Measurements from ENCODE around the gene C10orf95.
"Not testable (repeated sequence)": the region's sequence is repeated elsewhere in the genome, so short reads cannot be mapped to it uniquely, and the experiment has no call there.

Gene C10orf95, protein sequence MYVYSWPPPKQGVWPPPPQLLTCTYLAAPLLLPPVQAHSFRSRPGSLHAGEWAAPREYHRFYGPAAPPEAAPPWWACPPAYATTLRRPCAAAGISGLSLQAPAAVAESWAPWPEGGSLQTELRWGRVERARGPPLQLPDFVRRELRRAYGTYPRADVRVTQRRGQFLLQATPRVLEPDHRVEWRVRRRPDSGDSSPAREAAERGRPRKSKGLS

DNA sequence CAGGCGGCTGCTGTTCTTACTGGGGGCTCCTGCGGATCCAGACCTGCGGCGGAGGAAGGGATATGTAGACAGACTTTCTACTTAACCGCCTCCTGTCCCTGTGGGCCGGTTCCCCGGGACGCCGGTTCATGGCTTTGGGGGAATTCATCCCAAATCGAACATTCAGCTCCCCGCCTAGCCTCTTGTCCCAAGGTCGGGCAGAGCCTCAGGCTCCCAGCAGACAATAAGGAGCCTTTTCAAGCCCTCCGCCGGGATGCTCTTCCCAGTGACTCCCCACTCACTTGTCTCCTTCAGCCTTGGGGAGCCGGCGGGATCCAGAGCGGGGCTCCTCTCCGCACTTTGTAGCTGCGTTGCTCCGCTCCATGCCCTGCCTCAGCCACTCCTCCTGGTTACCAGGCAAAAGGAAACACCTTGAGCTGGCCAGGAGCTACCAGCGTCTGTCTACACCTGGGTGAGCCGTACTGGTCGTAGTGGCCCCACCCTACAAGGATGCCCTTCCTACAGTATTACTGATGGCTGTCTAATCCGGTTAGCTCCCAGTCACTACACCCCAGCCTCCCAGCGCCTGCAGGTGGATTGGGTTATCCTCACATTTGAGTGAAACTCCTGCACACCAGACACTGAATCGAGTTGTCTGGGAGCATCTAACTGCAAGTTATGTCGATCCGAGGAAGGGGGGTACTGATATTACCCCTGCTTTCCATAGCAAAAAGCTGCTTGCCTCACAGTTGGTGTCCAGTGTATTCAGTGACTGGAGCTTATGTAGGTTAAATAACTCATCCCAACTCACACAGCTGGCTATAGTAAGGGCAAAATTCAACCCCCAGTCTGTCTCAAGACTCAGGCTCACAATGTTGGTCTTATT is at the start of gene C10orf95:
C10orf95 (minus strand) TSS at position 439 of the 865 bp plus-strand sequence. CDS start 450 bp downstream, outside the sequence.
- DNase-seq (ENCODE audit: low read depth), result no peak

DNA sequence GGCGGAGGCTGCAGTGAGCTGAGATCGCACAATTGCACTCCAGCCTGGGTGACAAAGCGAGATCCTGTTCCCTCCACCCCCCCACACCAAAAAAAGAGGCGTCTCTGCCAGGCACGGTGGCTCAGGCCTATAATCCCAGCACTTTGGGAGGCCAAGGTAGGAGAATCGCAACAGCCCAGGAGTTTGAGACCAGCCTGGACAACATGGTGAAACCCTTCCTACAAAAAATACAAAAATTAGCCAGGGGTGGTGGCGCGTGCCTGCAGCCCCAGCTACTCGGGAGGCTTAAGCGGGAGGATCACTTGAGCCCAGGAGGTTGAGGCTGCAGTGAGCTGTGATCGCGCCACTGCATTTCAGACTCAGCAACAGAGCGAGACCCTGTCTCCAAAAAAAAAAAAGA is 49.3 kb upstream of the C10orf95 start:
- DNase-seq (ENCODE audit: low read depth), result not testable (repeated sequence)

- no peak for DNase-seq (ENCODE audit: low read depth)
These were observed 48.0 kb upstream of the C10orf95 start for GRCh38 chr10:102499356-102499755.

DNA sequence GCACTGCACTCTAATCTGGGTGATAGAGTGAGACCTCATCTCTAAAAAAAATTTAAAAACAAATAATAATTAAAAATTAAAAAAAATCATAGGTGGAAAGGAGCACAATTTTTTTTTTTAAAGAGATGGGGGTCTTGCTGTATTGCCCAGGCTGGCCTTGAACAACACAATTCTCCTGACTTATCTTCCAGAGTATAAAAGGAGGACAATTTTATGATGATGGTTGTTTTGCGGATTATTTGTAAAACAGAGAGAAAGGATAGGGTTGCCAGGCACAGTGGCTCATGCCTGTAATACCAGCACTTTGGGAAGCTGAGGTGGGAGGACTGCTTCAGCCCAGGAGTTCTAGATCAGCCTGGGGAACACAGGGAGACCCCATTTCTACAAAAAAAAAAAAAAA is 46.2 kb upstream of the C10orf95 start:
- DNase-seq (ENCODE audit: low read depth), result no peak

DNA sequence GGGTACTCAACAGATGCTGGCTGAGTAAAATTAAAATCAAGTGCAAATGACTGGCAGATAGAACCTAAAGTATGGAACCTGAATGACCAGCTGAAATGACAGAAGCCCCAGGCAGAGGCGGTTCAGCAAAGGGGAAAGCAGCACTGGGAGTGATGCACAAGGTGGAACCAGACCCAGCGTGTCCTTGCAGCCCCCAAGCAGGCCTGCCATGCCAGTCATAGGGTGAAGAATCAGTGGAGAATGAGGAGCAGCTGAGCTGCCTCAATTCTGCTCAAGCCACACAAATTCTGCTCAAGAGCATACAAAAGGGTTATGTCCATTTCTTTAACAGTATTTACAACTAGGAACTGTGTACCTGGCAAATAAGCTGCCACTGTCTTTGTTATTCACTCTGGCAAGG is 42.4 kb upstream of the C10orf95 start:
- DNase-seq (ENCODE audit: low read depth), result no peak

- no peak for DNase-seq (ENCODE audit: low read depth)
These were observed 41.6 kb upstream of the C10orf95 start for GRCh38 chr10:102492983-102493382.

GRCh38 chr10:102492344-102492939 is 41.1 kb upstream of the C10orf95 start:
- DNase-seq (ENCODE audit: low read depth), result no peak

DNA sequence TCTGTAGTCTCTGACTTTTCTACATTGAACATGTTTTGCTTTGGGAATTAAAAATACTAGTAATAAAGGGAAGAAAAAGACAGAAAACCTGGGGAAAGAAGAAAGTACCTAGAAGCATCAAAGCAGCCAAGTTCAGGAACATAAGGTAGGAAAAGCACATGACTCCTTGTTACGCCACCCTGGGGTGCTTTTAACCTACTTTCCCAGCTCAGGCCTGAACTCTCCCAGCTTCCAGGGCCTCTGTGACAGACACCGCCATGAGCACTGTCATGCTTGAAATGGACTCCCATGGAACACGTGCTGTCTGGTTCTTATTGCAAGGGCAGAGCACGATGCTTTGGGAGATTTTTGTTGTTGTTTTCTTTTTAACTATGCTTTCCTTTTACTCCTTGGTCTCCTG is 39.8 kb upstream of the C10orf95 start:
- no peak for DNase-seq (ENCODE audit: low read depth)

- no peak for DNase-seq (ENCODE audit: low read depth)
These were observed 33.9 kb upstream of the C10orf95 start for GRCh38 chr10:102485093-102485784.

DNA sequence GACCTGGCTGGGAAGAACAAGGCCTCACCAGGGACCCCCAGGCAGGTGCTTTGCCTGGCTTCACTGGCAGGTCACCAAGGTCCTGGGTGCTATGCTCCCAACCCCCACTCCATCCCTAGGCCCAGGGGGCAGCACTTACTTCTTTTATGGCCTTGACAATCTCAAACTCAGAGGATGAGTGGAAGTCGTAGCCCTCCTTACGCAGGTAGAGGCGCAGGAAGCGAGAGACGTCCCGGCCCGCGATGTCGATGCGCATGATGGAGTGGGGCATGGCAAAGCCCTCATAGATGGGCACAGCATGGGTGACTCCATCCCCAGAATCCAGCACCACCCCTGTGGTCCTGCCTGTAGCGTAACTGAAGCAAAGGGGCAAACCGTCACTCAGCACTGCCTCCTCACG is 32.7 kb upstream of the C10orf95 start:
- DNase-seq (ENCODE audit: low read depth), result no peak

GRCh38 chr10:102480396-102480795 is 29.1 kb upstream of the C10orf95 start:
- DNase-seq (ENCODE audit: low read depth), result no peak

GRCh38 chr10:102479651-102480050 is 28.3 kb upstream of the C10orf95 start:
- DNase-seq (ENCODE audit: low read depth), result no peak

DNA sequence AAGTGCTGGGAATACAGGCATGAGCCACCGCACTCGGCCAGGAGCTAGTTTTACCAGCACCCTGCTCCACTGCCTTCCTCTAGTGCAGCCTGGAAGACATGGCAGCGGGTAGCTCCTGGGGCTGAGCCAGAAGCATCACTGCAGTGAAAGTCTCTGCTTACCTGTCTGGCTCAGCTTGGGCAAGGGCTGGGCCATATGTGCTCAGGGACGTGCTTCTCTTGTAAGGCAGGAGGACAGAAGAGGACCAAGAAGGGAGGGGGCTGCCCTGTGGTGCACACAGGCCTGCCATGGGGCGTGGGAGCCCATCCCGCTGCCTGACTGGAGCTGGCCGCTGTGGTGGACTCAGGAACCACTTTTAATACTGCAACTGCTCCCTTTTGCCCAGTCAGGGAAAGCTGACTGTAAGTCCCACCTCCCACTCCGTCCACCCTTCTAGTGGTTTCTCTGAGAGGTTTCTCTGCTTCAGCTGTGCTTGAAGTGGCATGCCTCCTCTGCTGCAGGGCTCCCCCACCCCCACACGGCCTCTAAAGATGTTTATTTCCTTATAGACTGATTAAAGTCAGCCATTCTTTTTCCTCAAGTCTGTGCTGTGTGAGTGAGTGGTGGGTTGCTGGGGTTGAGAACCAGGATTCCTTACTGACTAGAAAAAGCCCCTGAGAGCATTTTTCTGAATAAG is 25.3 kb upstream of the C10orf95 start:
- no peak for DNase-seq (ENCODE audit: low read depth)

DNA sequence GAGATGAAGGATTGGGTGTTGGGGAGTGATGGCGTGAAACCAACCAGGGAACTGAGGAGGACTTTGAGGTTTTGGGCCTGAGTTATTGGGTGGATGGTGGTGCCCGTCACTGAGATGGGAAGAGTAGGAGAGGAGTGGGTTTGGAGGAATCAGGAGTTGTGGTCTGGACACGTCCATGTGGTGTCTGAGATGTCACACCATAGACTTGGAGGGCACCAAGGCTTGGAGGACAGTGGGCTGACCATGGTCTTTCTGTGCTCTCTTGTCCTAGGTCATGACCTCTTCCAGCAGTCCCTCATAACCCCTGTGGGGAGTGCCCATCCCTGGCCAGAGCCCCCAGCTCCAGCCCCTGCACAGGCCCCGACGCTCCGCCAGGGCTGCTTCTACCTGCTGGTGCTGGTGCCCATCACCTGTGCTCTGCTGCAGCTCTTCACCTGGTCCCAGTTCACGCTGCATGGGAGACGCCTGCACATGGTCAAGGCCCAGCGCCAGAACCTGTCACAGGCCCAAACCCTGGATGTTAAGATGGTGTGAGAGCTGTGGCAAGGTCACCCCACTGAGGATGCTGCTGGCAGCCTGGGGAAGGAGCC is 24.2 kb upstream of the C10orf95 start:
- no peak for DNase-seq (ENCODE audit: low read depth)

- no peak for DNase-seq (ENCODE audit: low read depth)
These were observed 22.3 kb upstream of the C10orf95 start for GRCh38 chr10:102473445-102474331.

- DNase-seq (ENCODE audit: low read depth), result no peak
These were observed 19.5 kb upstream of the C10orf95 start for GRCh38 chr10:102470579-102471546.

DNA sequence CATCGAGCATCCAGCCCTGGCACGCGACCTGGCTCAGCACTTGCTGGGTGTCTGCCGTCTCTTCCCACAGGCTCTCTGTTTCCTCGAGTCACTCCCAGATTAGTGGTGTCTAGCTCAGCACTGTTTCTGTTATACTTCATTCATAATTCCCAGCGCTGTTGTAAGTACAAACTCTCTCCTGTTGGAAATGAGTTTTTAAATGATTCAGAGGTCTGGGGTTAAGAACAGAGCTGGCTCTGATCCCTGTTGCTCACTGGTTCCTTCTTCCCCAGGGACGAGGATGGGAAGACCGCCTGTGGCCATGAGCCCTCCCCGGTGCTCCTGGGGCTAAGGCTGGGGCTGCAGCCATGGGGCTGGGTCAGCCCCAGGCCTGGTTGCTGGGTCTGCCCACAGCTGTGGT is 17.3 kb upstream of the C10orf95 start:
- DNase-seq (ENCODE audit: low read depth), result no peak

GRCh38 chr10:102467971-102468438 is 16.7 kb upstream of the C10orf95 start:
- DNase-seq (ENCODE audit: low read depth), result no peak

DNA sequence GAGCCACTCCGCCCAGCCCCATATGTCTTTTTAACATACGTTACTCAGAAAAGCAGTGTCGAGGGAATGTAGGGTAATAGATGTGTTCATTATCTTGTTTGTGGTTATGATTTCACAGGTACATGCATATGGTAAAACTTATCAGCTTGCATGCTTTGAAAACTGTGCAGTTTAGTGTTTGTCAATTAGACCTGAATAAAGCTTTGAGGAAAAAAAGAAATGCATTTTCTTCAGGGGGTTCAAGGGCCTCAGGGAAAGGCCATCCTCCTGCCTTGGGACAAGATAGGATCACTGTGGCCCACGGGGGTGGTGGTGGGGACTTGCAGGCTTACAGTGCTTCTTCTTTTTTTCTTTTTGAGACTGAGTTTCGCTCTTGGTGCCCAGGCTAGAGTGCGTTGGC is 16.0 kb upstream of the C10orf95 start:
- no peak for DNase-seq (ENCODE audit: low read depth)

All from activated gamma-delta T cell treated with anti-CD3 and anti-CD28 coated beads, Interleukin-2, amount 50 U/mL, for 16 hours (primary cell).